GM03348 (cell line): ENCODE data around the gene STK11.

Experiments
- DNase-seq: peaks from one replicate; pipeline ENCODE4 v3.0.0; 2012; ENCODE audit warnings: low spot score

The STK11 gene

DNA sequence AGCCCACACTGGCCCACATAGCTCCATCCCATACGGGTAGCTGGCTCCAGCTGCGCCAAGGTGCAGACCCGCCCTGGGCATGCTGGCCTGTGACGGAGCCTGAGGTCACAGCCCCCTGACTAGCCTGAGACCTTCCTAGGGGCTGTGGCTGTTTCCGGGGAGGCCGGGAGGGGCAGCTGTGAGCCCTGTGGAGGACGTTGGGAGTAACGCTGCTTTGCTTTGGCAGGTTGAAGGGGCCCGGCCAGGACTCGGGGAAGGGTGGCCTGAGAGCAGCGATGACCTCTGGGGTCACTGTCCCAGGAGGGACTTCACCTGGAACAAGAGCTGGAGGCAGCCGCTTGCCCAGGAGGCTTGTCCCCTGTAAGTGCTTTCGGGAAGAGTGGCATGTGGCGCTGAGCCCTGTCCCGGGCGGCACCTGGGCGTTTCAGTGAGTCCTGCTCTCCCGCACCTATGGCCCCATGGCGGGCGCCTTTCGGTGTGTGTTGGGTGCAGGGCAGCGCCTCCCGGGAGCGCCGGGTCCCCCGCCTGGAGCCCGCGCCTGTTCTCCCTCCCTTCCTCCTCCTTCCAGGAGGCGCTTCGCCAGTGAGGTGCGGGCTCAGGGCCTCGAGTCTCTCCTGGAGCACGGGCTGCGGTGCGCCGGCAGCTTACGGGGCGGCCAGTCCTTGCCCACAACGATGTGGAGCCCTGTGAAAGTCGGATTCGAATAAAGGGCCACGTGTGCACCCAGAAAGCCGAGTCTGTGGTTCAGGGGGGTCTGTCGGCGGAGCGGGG, 68.7 kb downstream of the STK11 start:
- no peak for DNase-seq

DNA sequence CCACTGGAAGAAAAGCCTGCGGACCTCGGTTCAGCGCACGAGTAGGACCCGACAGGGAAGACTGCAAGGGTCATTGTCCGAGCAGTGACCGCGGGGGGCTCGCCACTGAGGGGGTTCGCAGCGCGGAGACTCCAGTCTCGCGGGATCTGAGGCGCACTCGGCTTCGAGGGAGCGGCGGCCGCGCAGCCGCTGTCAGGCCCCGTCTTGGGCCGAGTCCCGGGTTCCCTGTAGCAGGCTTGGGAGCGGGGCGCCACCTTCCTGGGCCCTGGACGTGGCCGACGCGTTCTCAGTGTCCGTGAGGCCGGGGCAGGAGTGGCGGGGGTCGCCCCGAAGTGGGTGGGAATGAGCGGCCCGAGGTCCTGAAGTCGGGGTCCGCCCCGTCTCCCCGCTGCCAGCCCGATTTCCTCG, 69.3 kb downstream of the STK11 start:
- DNase-seq: no peak

DNA sequence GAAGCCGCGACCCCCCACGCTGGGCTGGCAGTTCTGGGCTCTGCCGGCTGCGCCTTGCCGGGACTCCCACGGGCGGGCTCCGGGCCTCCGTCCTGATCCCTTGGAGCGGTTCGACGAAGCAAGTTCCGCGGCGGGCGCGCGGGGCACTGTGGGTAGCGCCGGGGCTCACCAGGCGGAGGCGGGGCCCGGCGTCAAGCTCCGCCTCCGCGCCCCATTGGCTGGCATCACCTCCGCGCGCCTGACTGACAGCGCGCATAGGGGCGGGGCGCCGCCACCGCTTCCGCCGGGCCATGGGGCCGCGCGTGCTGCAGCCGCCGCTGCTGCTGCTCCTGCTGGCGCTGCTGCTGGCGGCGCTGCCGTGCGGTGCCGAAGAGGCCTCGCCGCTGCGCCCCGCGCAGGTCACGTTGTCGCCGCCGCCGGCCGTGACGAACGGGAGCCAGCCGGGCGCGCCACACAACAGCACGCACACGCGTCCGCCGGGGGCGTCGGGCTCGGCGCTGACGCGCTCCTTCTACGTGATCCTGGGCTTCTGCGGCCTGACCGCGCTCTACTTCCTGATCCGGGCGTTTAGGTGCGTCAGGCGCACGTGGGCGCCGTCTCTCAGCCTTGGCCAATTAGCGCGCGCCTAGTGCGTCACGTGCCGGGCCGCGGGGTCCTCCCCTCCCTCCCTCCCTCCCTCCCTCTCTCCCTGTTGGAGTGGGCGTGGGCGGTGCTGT, 69.8 kb downstream of the STK11 start, which contains the start of gene FAM174C:
Gene FAM174C, plus strand, starts transcription at position 271 of the 716 bp plus-strand sequence. Its CDS starts 20 bp downstream, at position 291.
- DNase-seq: peak; percentile 97

DNA sequence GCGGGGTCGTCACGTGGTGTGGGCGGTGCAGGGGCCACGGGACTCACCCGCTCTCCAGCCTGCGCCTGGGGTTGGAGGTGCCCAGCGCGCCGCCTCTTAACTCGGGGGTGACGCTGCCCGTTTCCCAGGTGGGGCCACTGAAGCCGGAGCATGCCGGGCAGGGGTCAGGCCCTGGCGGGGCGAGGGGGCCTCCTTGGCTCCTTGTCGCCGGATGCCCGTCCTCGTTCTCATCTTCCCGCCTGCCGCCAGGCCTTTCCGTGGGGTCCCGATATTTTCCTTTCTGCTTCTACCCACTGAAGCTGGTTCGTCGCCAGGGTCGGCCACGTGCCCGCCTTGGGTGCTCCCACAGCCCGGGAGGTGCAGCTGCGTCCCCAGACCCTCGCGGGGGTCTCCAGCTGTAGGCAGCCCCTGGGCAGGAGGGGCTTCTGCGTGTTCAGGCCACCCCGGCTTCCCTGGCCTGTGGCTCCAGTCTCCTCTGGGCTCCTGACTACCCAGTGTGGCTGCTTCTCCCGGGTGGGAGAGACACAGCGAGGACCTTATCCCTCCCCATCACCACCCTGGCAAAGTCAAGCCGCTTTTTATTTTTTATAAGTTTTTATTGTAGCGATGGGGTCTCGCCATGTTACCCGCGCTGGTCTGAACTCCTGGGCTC, 70.5 kb downstream of the STK11 start:
- no peak for DNase-seq

DNA sequence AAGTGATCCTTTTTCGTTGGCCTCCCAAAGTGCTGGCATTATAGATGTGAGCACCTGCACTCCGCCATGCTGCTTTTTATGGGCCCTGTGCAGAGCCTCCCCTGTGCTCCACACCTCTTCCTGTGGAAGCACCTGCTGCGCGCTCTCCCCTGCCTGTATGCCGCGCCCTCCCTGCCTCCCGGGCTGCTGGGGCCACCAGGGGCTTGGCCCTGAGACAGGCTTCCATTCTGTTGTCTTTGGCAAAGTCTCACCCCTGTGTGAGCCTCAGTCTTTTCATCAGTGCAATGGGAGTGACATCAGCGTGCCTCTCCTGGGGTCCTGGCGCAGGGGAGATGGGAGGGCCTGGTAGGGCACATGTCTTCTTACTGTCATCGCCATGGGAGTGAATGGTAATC, 71.0 kb downstream of the STK11 start:
- DNase-seq: no peak

DNA sequence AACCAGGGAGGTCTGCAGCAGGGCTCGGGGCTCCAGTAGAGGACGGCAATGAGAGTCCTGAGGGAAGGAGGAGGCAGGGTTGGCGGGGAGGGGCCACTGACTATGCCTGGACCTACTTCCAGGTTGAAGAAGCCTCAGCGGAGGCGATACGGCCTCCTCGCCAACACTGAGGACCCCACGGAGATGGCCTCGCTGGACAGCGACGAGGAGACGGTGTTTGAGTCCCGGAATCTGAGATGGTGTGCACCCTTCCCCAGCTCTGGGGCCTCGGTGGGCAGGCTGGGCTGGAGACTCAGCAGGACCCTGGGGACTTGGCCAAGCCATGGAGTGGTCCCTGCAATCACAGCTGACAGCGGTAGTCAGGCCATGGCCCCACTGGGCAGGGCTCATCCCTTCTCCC, 71.5 kb downstream of the STK11 start:
- DNase-seq: no peak
